Transverse colon (tissue), 4 donors: ENCODE measurements around the gene DARS1. TPM values are rescaled to one million over a fixed set of nuclear protein-coding genes. Genes with fewer than 3 reads are reported as not detected.

Source experiments
- DNase-seq: peaks from one replicate; pipeline ENCODE4 v3.0.0-alpha.2; 2019
- H3K27ac ChIP-seq, 4 donors: fragments of 200-600 bp; sonication (generic); 2 replicates each; pipeline ENCODE4 v1.5.1; 2016 to 2018; ENCODE audit warnings: inconsistent platforms in 4 of 4
- H3K27me3 ChIP-seq: fragments of 200-600 bp; sonication (generic); 2 replicates; pipeline ENCODE4 v1.5.1; 2017; ENCODE audit warnings: inconsistent platforms
- H3K36me3 ChIP-seq, 4 donors: fragments of 200-600 bp; sonication (generic); 2 replicates each; pipeline ENCODE4 v1.5.1; 2017 to 2019; ENCODE audit warnings: inconsistent platforms in 4 of 4
- H3K4me1 ChIP-seq, 4 donors: fragments of 200-600 bp; sonication (generic); 2 replicates each; pipeline ENCODE4 v1.5.1; 2017 to 2020; ENCODE audit warnings: inconsistent platforms in 4 of 4
- H3K4me3 ChIP-seq, 4 donors: fragments of 200-600 bp; sonication (generic); 1 replicate in 1 of 4; 2 replicates in 3 of 4; pipeline versions ENCODE4 v1.5.1 to v1.6.1; 2017 to 2019; ENCODE audit warnings: inconsistent platforms in 4 of 4
- H3K9me3 ChIP-seq, 2 donors: fragments of 200-600 bp; sonication (generic); 2 replicates each; pipeline ENCODE4 v1.5.1; 2017 to 2019; ENCODE audit warnings: inconsistent platforms in 2 of 2
- CTCF ChIP-seq, 5 experiments: fragments of 200-600 bp in 3 of 5; fragments of 450-650 bp in 2 of 5; sonication (generic) in 3 of 5; IDR thresholded peaks; 1 replicate in 2 of 5; 2 replicates in 3 of 5; pipeline ENCODE4 v1.5.1; 2016 to 2017; ENCODE audit warnings: antibody characterized with exemption in 5 of 5, inconsistent platforms in 3 of 5, mild to moderate bottlenecking in 2 of 5, moderate library complexity in 1 of 5
- EP300 ChIP-seq: sonication (generic); formaldehyde crosslinking; IDR thresholded peaks from one replicate; pipeline ENCODE4 v1.6.1; 2017; ENCODE audit warnings: antibody characterized with exemption, low read depth
- POLR2A ChIP-seq: fragments of 450-650 bp; IDR thresholded peaks from one replicate; pipeline ENCODE4 v1.6.1; 2016; ENCODE audit warnings: antibody characterized with exemption, mild to moderate bottlenecking, moderate library complexity
- POLR2AphosphoS5 ChIP-seq, 3 donors: sonication (generic); formaldehyde crosslinking; IDR thresholded peaks; one replicate each; pipeline ENCODE4 v1.6.1; 2016; ENCODE audit warnings: antibody characterized with exemption in 3 of 3
- WGBS, 2 donors: methylation state at CpG; one replicate each; pipeline ENCODE4 v1.1.5; 2018; ENCODE audit warnings: low coverage in 1 of 2; 5-methylcytosine and 5-hydroxymethylcytosine counted together
- in situ Hi-C, 4 donors: fragments of 200-750 bp; cut with MboI; loops; one replicate each; pipeline versions ENCODE4 v1.15.0 to v1.15.1; 2017; ENCODE audit warnings: low sequenced_read_pairs in 3 of 4, low pct_ligation_motif_present in 1 of 4, low pct_unique_long_range_greater_than_20kb in 1 of 4
- intact Hi-C: fragments of 100-400 bp; cut with DNase I; formaldehyde crosslinking; loops from one replicate; pipeline ENCODE4 v1.15.1; 2023; ENCODE audit warnings: low total_unique reads
- total RNA-seq, 4 donors: library from RNA; depleted of rRNA; stranded (reverse); fragments of >200 nt; gene quantifications; one replicate each; pipeline ENCODE4 v1.1.0, GENCODE V29; 2016

DARS1 gene
- total RNA-seq, 4 donors from 2014 or later = 20.5 to 42.3 (median 37.4) TPM

- in situ Hi-C loops = no loop called here
- peaks cover 0 to 11% (median 1%) of the 10 kb centered on the region in 4 donors for H3K4me1 ChIP-seq
- WGBS, 2 donors = 92% methylated on average over 2 to 5 of the region's 5 CpGs
- no peaks in the 10 kb centered on the region for H3K9me3 ChIP-seq
- H3K27ac ChIP-seq = no peak overlapping the region
- no peak for DNase-seq
- no peak overlapping the region for H3K4me3 ChIP-seq
- intact Hi-C loops = no loop called here
- TF ChIP-seq POLR2AphosphoS5 (IDR thresholded peaks at IDR 0.05) (no peak), POLR2A (no peak), EP300 (no peak), CTCF (IDR thresholded peaks at IDR 0.05) (no peak)
- no peaks in the 10 kb centered on the region for H3K36me3 ChIP-seq
- no peaks in the 10 kb centered on the region for H3K27me3 ChIP-seq
These were observed 31.3 kb downstream of the DARS1 start for GRCh38 chr2:135954020-135954601.

GRCh38 chr2:135952891-135953290 is 32.5 kb downstream of the DARS1 start:
- Histone ChIP-seq H3K4me1 (peaks cover 0 to 22% (median 4%) of the 10 kb centered on the region in 4 donors), H3K36me3 (no peaks in the 10 kb centered on the region), H3K9me3 (no peaks in the 10 kb centered on the region), H3K4me3 (no peak overlapping the region), H3K27me3 (no peaks in the 10 kb centered on the region), H3K27ac (no peak overlapping the region)
- intact Hi-C loops (no loop called here), in situ Hi-C loops (no loop called here)
- no peak for DNase-seq
- 90 to 95% methylated on average over 5 of the region's 5 CpGs for WGBS, 2 donors
- TF ChIP-seq POLR2AphosphoS5 (IDR thresholded peaks at IDR 0.05) (no peak), EP300 (no peak), POLR2A (no peak), CTCF (IDR thresholded peaks at IDR 0.05) (no peak)

DNA sequence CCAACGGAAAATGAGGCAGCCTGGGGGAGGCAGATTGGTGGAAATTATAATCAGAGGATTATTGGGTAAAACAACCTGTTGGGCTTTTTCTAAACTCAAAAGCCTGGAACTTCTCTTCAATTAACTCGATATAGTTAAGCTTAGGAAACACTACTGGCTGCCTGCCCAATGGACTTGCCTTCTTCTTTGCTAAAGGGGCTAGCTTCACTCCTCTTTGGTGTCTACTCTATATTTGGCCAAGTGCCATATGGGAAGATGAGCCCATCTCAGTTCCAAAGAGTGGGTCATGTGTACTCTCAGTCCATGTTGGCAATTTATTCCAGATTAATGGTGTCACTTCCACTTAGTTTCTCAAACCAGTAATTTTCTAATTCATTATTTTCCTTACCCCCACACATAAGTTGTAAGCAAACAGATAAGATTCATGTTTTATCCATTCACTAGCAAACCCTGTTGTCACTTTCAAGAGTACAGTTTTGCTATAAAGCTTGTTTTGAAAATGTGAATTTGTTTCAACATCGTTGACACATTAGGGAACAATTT is 34.3 kb downstream of the DARS1 start:
- Histone ChIP-seq H3K9me3 (no peaks in the 10 kb centered on the region), H3K4me3 (no peak overlapping the region), H3K36me3 (no peaks in the 10 kb centered on the region), H3K4me1 (peaks cover 0 to 23% (median 4%) of the 10 kb centered on the region in 4 donors), H3K27ac (no peak overlapping the region), H3K27me3 (no peaks in the 10 kb centered on the region)
- WGBS, 2 donors = 80 to 89% methylated on average over 3 of the region's 3 CpGs
- TF ChIP-seq EP300 = no peak
- TF ChIP-seq CTCF (IDR thresholded peaks at IDR 0.05) = no peak
- no peak for TF ChIP-seq POLR2AphosphoS5 (IDR thresholded peaks at IDR 0.05)
- no peak for TF ChIP-seq POLR2A
- in situ Hi-C loops (no loop called here), intact Hi-C loops (no loop called here)
- no peak for DNase-seq

- 74 to 78% methylated on average over 3 of the region's 3 CpGs for WGBS, 2 donors
- no peak overlapping the region for H3K27ac ChIP-seq
These were observed 35.8 kb downstream of the DARS1 start for GRCh38 chr2:135949451-135950234.

More at GRCh38 chr2:135949451-135950234, 35.8 kb downstream of the DARS1 start:
- intact Hi-C loops (no loop called here), in situ Hi-C loops (no loop called here)
- Histone ChIP-seq H3K9me3 (no peaks in the 10 kb centered on the region), H3K36me3 (no peaks in the 10 kb centered on the region), H3K4me3 (no peak overlapping the region), H3K4me1 (peaks cover 0 to 23% (median 4%) of the 10 kb centered on the region in 4 donors), H3K27me3 (no peaks in the 10 kb centered on the region)
- no peak for DNase-seq
- TF ChIP-seq POLR2A (no peak), EP300 (no peak), POLR2AphosphoS5 (IDR thresholded peaks at IDR 0.05) (no peak), CTCF (IDR thresholded peaks at IDR 0.05) (no peak)
